Fibroblast of skin of right quadriceps (primary cell): ENCODE data around the gene DPP7.
A peak's percentile ranks its signal among the peaks of the same experiment; 100 is the strongest.

Source experiments
- DNase-seq: peaks from one replicate; pipeline ENCODE4 v3.0.0-alpha.2; 2013

Gene DPP7

GRCh38 chr9:137114613-137115393, at the start of gene DPP7:
Gene DPP7 (minus strand): TSS chr9:137114733. CDS start chr9:137114713, 20 bp downstream.
- peak; percentile 32 for DNase-seq

GRCh38 chr9:137163805-137164204, 49.3 kb upstream of the DPP7 start:
- DNase-seq, result no peak

- DNase-seq, result no peak
These were observed 48.8 kb upstream of the DPP7 start for GRCh38 chr9:137163365-137163715.

GRCh38 chr9:137162505-137163364, 48.2 kb upstream of the DPP7 start:
- no peak for DNase-seq

GRCh38 chr9:137161558-137162486, 47.3 kb upstream of the DPP7 start:
- no peak for DNase-seq

- DNase-seq, result no peak
These were observed 46.4 kb upstream of the DPP7 start for GRCh38 chr9:137160716-137161557.

- no peak for DNase-seq
These were observed 45.5 kb upstream of the DPP7 start for GRCh38 chr9:137160054-137160425.

GRCh38 chr9:137159105-137160053, 44.8 kb upstream of the DPP7 start:
- DNase-seq, result no peak

GRCh38 chr9:137158625-137159024, 44.1 kb upstream of the DPP7 start:
- DNase-seq, result no peak

GRCh38 chr9:137157618-137158415, 43.3 kb upstream of the DPP7 start:
- no peak for DNase-seq

GRCh38 chr9:137156567-137157375, 42.2 kb upstream of the DPP7 start:
- DNase-seq, result peak; percentile 32

- no peak for DNase-seq
These were observed 38.4 kb upstream of the DPP7 start for GRCh38 chr9:137152844-137153405.

GRCh38 chr9:137150617-137151457, 36.3 kb upstream of the DPP7 start:
- peak; percentile 37 for DNase-seq

- DNase-seq, result no peak
These were observed 35.5 kb upstream of the DPP7 start for GRCh38 chr9:137149942-137150616.

- no peak for DNase-seq
These were observed 34.8 kb upstream of the DPP7 start for GRCh38 chr9:137149363-137149762.

- no peak for DNase-seq
These were observed 34.1 kb upstream of the DPP7 start for GRCh38 chr9:137148661-137149060.

- DNase-seq, result no peak
These were observed 33.7 kb upstream of the DPP7 start for GRCh38 chr9:137148242-137148641.
